Fibroblast of villous mesenchyme (primary cell): Measurements from ENCODE around the gene CBFA2T3. TPM values are rescaled to one million over a fixed set of nuclear protein-coding genes. Genes with fewer than 3 reads are reported as not detected.

Source experiments
- DNase-seq: peaks from one replicate; pipeline ENCODE4 v3.0.0-alpha.2; 2010; ENCODE audit warnings: low read depth
- H3K4me3 ChIP-seq: 2 replicates; pipeline ENCODE4 v1.5.1; 2011; ENCODE audit warnings: low read depth, mild to moderate bottlenecking, low read length
- total RNA-seq: library from RNA; depleted of rRNA; stranded (reverse); fragments of >200 nt; gene quantifications from 2 replicates; pipeline ENCODE4 v1.2.3, GENCODE V29; 2012
- TF ChIP-seq, protein P1 (sequence below): IDR thresholded peaks from 2 replicates; pipeline ENCODE4 v1.5.1; 2012; ENCODE audit warnings: low read depth, mild to moderate bottlenecking, low read length; ENCODE audit not compliant: insufficient read depth

CBFA2T3 gene
- total RNA-seq, 1 donor: not detected

DNA sequence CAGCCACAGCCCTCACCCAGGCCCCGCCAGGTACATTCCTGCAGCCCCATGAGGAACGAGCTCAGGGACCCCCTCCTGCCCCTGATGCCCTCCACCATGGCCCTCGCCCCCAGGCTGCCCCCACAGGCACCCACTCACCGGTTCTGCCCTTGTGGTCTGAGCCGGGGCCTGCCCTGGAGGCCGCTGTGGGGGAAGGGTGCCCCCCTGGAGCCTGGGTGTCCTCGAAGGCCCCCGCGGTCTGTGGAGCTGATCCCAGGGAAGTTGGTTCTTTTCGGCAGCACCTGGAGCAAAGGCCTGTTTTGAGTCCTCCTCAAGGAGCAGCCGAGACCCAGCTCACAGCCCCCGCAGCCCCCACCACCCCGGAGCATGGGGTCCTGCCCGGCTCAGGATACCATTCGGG is 112.9 kb downstream of the CBFA2T3 start:
- H3K4me3 ChIP-seq: no peak overlapping the region
- DNase-seq: no peak
- TF ChIP-seq, protein P1, sequence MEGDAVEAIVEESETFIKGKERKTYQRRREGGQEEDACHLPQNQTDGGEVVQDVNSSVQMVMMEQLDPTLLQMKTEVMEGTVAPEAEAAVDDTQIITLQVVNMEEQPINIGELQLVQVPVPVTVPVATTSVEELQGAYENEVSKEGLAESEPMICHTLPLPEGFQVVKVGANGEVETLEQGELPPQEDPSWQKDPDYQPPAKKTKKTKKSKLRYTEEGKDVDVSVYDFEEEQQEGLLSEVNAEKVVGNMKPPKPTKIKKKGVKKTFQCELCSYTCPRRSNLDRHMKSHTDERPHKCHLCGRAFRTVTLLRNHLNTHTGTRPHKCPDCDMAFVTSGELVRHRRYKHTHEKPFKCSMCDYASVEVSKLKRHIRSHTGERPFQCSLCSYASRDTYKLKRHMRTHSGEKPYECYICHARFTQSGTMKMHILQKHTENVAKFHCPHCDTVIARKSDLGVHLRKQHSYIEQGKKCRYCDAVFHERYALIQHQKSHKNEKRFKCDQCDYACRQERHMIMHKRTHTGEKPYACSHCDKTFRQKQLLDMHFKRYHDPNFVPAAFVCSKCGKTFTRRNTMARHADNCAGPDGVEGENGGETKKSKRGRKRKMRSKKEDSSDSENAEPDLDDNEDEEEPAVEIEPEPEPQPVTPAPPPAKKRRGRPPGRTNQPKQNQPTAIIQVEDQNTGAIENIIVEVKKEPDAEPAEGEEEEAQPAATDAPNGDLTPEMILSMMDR: no peak

DNA sequence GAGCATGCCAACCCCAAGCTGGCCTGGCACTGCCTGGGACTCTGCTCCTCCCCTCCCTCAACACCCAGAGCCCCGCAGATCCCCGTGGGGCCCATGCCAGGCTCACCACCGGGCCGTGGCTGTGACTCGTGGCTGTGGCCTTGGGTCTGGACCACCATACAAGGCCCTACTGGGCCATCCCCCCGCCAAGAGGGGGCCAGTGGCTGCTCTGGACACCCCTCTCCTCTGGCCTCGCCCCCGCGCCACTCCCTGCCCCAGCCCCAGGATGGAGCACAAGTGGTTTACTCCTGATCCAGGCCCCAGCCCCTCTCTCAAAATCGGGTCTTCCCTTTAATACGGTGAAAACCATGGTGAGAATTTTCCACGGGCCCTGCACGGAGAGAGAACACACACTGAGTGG is 113.6 kb downstream of the CBFA2T3 start:
- no peak for DNase-seq
- no peak overlapping the region for H3K4me3 ChIP-seq
- TF ChIP-seq, protein P1: no peak

DNA sequence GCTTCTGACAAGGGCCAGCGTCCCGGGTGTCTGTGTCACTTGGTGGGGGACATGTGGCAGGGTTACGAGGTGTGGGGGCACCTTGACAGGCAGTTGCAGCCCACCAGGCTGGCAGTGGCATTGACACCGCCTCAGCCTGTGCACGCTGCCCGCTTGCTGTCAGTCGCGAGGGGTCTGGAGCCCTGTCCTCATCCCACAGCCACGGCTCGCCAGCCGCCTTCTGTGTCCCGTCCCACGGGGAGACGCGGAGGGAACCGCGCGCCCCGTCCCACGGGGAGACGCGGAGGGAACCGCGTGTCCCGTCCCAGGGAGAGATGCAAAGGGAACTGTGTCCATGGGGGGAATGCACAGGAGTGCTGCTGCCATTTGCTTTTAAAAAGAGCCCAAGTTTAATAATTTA is 114.0 kb downstream of the CBFA2T3 start:
- H3K4me3 ChIP-seq: no peak overlapping the region
- DNase-seq: no peak
- TF ChIP-seq, protein P1: no peak

DNA sequence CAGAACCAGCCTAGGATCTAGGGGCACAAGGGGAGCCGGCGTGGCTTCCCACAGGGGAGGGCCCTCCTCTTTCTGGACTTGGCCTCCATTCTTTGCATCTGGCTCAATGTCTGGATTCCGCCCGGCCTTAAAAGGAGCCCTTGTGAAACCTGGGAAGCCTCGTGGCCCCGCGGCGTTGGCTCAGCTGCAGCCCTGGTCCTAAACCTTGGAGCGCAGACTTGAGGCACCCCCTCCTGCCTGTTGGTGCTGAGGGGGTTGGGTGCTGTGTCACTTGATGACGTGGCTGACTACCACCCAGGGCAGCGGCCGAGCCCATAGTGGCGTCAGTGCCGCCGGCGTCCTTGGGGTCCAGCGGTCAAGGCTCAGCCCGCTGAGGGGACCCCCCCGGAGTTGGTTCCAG is 115.6 kb downstream of the CBFA2T3 start:
- no peak for DNase-seq
- H3K4me3 ChIP-seq: no peak overlapping the region
- TF ChIP-seq, protein P1: no peak

DNA sequence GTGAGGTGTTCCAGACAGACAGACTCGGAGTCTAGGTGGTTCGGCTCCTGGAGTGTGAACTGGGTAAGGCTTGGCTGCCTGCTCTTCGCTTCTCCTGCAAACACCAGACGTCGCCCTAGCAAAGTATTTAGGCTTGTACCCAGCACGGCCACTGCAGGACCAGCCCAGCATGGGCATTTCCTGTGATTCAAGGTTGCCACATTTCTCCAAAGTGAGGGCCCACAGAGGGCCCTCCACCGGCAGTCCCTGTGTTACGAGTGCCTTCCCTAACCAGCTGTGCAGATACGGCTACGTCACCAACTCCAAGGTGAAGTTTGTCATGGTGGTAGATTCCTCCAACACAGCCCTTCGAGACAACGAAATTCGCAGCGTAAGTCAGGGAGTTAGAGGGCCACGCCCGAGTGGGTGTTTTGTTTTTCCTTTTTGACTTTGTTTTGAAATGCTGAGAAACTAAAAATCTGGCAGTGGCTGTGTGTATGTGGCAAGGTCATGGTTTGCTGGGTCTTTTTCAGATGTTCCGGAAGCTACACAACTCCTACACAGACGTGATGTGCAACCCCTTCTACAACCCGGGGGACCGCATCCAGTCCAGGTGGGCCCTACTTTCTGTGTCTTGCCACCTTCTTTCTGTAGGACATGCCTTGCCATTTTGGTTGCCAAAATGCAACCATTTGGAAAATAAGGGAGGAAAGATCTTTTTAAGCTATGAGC is 117.5 kb downstream of the CBFA2T3 start:
- no peak overlapping the region for H3K4me3 ChIP-seq
- TF ChIP-seq, protein P1: no peak
- DNase-seq: no peak

DNA sequence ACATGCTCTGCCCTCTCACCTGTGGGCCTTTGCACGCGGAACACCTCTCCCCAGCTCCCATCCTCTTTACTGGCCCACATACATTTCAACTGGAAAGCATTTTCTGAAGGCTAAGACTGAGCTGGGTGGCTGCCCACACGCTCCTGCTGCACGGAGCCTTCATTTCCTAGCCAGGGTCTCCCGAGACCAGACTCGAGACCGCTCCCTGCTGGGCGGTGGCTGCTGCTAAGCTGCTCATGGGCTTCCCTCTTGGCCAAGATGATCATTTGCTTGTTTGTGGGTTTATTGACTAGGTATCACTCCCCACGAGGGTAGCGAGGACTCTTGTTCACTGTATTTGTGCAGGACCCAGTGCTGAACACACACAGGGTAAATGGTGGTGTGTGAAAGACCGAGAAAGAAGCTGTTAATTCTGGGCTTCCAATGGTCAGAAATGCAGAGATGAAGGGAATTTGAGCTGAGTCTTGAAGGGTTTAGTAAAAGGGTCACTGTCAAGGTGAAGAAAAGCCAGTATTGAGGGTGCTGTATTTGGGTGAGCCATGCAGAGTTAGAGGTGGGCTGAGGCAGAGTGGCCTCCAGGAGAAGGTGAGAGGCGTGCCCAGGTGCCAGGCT is 119.2 kb downstream of the CBFA2T3 start:
- peak overlapping the region; percentile 97 for H3K4me3 ChIP-seq
- DNase-seq: peak; percentile 79
- TF ChIP-seq, protein P1: peak; percentile 81
